Measurements from ENCODE around the gene PXK.

Gene PXK

DNA sequence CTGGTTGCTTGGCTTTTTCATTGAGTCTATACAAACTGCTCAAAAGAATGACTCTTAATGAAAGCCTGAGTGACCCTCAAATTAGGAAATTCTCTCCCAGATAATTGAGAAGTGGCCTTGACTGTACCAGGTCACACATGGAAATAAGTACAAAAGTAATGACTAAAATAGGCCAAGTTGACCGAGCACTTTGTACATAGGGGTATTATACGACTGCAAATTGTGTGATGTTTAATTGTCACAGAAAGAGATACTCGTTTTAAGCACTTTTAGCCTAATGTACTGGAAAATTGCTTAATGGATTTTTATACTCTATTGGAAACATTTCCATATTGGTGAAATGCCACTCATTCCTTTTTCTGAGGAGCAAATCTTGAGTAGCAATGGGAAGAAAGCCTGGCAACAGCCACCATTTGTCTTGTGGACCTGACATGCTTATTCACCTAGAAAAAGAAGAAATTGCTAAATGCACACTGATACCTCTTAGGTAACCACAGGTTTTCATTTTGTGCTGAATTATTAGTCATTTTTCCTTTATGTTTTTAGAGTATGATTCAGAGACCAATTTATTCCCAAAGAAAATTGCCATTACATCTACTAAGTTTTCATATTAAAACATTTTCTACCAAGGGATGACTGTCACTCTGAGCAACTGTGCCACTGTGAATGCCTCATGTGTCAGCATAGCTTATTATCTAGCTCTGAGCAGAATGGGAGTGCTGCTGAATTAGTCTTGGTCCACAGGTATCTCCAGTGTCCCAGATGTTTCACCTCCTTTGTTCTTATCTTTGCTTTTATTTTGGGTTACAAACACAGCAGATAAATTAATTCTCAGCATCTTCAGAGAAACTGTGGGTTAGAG is 8.9 kb upstream of the PXK start:
- no peak for DNase-seq (ENCODE audit: low read depth)
- H3K4me3 ChIP-seq (ENCODE audit: low read depth, low read length): no peak overlapping the region
- TF ChIP-seq, protein P1, sequence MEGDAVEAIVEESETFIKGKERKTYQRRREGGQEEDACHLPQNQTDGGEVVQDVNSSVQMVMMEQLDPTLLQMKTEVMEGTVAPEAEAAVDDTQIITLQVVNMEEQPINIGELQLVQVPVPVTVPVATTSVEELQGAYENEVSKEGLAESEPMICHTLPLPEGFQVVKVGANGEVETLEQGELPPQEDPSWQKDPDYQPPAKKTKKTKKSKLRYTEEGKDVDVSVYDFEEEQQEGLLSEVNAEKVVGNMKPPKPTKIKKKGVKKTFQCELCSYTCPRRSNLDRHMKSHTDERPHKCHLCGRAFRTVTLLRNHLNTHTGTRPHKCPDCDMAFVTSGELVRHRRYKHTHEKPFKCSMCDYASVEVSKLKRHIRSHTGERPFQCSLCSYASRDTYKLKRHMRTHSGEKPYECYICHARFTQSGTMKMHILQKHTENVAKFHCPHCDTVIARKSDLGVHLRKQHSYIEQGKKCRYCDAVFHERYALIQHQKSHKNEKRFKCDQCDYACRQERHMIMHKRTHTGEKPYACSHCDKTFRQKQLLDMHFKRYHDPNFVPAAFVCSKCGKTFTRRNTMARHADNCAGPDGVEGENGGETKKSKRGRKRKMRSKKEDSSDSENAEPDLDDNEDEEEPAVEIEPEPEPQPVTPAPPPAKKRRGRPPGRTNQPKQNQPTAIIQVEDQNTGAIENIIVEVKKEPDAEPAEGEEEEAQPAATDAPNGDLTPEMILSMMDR (IDR thresholded peaks at IDR 0.05; ENCODE audit: control insufficient read depth, extremely low read depth, insufficient read depth): no peak

DNA sequence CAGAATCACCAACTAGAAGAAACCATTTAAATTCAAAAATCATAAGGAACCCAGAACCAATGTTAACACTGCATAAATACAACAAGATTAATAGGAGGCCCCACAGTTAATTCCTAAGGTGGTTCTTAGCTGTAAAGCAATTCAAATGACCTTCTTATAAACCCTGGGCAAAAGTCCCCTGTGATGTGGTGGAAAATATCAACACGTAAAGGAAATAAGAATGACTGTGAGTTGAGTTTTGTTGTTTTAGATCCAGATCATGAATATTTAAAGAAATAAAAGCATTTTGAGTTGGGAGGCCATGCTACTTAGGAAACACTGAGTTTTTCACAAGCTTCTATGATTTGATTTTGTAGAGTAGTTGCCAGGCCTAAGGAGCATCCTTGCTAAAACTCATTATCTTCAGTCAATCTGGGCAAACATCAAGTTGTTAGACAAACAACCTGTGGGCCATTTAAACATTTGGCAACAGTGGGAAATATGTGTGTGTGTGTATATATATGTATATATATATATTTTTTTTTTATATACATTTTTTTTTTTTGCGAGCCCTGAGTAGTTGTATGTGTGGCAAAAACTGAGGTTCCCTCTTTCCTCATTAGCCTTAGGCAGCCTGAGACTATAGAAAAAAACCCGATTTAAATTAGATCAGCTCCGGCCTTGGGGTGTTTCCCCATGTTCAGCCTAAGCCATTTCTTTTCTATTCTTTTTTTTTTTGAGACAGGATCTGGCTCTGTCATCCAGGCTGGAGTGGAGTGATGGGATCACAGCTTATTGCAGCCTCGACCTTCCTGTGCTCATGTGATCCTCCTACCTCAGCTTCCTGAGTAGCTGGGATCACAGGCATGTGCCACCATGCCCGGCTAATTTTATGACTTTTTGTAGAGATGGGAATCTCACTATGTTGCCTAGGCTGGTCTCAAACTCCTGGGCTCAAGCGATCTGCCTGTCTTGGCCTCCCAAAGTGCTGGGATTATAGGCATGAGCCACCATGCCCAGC is 8.0 kb upstream of the PXK start:
- TF ChIP-seq, protein P1 (IDR thresholded peaks at IDR 0.05; ENCODE audit: control insufficient read depth, extremely low read depth, insufficient read depth): no peak
- DNase-seq (ENCODE audit: low read depth): peak; percentile 46
- no peak overlapping the region for H3K4me3 ChIP-seq (ENCODE audit: low read depth, low read length)

DNA sequence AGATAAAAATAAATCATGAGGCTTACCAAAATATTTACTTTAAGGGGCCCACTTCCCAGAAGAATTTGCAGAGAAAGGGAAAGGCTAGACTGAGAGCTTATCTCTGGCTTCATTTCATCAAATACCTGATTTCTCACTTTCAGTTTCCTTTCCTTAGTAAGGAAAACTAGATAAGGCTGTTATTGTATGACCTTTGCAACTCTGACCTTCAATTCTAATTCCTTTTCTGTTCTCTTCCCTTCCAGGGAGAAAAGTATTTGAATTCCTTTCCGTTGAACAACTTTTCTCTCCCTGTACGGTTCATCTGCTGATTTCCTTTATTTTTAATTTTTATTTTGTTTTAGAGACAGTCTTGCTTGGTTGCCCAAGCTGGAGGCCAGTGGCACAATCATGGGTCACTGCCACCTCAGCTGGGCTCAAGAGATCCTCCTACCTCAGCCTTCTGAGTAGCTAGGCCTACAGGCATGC is 7.1 kb upstream of the PXK start:
- no peak for DNase-seq (ENCODE audit: low read depth)
- TF ChIP-seq, protein P1 (IDR thresholded peaks at IDR 0.05; ENCODE audit: control insufficient read depth, extremely low read depth, insufficient read depth): no peak

DNA sequence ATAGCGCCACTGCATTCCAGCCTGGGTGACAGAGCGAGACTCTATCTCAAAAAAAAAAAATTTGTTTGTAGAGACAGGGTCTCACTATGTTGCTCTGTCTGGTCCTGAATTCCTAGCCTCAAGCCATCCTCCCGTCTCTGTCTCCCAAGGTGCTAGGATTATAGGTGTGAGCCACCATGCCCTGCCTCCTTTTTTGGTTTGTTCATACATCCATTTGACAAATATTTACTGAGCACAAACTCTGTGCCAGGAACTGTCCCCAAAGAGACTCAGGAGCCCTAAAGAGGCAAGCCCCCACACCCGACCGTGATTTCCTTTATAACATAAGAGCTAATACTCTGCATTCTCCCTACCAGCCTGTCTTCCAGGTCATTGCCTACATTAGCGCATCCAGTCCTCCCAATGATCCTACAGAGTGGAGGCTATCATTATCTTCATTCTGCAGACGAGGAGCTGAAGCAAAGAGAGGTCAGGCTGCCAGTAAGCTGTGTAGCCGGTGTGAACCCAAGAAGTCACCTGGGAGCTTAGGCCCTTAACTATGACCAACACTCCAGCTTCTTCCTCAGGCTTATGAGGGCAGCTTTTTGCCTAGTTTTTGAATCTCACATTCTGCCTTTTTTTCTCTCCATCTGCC is 6.3 kb upstream of the PXK start:
- DNase-seq (ENCODE audit: low read depth): no peak
- no peak overlapping the region for H3K4me3 ChIP-seq (ENCODE audit: low read depth, low read length)
- TF ChIP-seq, protein P1 (IDR thresholded peaks at IDR 0.05; ENCODE audit: control insufficient read depth, extremely low read depth, insufficient read depth): no peak

More for the DNA sequence above, 7.1 kb upstream of the PXK start:
- no peak overlapping the region for H3K4me3 ChIP-seq (ENCODE audit: low read depth, low read length)

DNA sequence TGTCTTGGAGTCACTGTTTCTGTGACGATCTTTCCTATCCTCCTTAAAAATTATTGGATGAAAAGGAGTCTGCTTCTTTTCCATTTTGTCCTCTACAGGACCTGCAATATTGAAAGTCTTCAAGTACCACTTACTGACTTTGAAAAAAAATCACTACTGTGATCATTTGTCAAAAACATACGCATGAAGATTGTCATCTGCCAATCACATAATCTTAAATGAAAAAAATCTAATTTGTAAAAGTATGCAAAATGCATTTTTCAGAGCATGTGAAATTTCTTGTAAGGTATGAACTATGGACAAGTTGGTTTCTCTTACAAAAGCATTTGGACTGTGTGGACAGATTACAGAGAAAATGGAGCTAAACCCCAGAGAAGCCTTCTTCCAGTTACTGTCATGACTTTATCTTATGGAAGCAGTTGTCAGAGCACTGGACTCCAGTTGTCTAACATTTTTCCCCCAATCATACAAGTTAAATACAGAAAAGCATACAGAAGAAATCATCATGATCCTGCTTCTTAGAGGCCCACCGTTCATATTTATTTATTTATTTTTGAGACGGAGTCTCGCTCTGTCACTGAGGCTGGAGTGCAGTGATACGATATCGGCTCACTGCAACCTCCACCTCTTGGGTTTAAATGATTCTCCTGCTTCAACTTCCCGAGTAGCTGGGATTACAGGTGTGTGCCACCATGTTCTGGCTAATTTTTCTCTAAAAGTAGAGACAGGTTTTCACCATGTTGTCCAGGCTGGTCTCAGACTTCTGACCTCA is 3.4 kb upstream of the PXK start:
- DNase-seq (ENCODE audit: low read depth): no peak
- no peak overlapping the region for H3K4me3 ChIP-seq (ENCODE audit: low read depth, low read length)
- TF ChIP-seq, protein P1 (IDR thresholded peaks at IDR 0.05; ENCODE audit: control insufficient read depth, extremely low read depth, insufficient read depth): no peak

DNA sequence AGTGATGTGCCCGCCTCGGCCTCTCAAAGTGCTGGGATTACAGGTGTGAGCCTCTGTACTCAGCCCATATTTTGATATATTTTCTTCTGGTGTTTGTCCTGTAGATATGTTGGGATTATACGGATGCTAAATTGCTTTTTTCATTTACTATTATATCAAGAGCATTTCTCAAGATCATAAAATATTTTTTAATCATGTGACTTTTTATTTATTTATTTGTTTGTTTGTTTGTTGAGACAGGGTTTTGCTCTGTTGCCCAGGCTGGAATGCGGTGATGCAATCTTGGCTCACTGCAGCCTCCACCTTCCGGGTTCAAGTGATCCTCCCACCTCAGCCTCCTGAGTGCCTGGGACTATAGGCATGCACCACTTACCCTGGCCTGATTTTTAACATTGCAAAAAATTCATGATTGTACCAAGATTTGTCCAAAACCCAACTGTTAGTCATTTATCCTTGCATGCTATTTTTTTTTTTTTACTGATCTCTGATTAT is 2.7 kb upstream of the PXK start:
- H3K4me3 ChIP-seq (ENCODE audit: low read depth, low read length): no peak overlapping the region
- no peak for DNase-seq (ENCODE audit: low read depth)
- TF ChIP-seq, protein P1 (IDR thresholded peaks at IDR 0.05; ENCODE audit: control insufficient read depth, extremely low read depth, insufficient read depth): no peak

All from LNCaP clone FGC (cell line).